Breast epithelium (tissue), 3 donors: Measurements from ENCODE around the gene FBXL13.
"Not testable (repeated sequence)": the region's sequence is repeated elsewhere in the genome, so short reads cannot be mapped to it uniquely, and the experiment has no call there.

Source experiments
- CTCF ChIP-seq, 3 donors: fragments of 450-650 bp; IDR thresholded peaks; one replicate each; pipeline ENCODE4 v1.5.1; 2016 to 2017; ENCODE audit warnings: antibody characterized with exemption in 3 of 3, mild to moderate bottlenecking in 3 of 3, moderate library complexity in 3 of 3
- POLR2A ChIP-seq: fragments of 450-650 bp; IDR thresholded peaks from one replicate; pipeline ENCODE4 v1.6.1; 2016; ENCODE audit warnings: antibody characterized with exemption, mild to moderate bottlenecking, moderate library complexity

- not testable (repeated sequence) for TF ChIP-seq POLR2A; CTCF (IDR thresholded peaks at IDR 0.05)
These were observed 120.2 kb downstream of the FBXL13 start for GRCh38 chr7:102954359-102954758.
